ENCODE results near the gene PDE9A.

PDE9A gene

DNA sequence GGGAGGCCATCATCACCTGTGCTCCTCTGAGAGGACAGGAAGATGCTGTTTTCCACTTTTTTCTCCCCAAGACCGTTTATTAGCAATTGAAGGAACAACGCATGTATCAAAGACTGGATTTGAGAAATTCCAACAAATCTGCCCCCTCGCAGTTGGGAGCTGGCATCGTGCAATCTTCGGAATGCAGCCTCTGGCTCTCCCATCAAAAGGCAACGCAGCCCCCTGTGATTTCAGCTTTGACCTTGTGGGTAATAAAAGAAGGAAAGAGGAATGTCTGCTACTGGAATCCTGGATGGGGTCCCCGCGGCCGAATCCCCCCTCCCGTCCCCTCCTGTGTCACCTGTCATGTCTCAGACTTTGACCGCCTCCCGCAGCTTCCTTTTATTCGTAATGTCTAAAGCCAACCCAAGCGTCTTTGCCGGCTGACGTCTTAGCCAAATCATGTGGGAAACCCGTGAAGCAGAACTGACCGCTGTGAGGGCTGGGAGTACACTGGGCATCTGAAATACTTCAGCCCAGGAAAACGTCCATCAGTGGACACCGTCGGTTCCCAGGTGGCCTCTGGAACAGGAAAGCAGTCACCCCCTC, 124.4 kb downstream of the PDE9A start:
- H3K4me3 ChIP-seq (replicated peaks; ENCODE audit: insufficient read depth, low read length) = no peak overlapping the region
- no peak for DNase-seq (ENCODE audit: low read depth in 1 of 2, low spot score in 1 of 2)
- H3K27me3 ChIP-seq (ENCODE audit: insufficient read depth, poor library complexity, severe bottlenecking) = peaks cover 9% of the 10 kb centered on the region
- TF ChIP-seq POLR2AphosphoS5 (IDR thresholded peaks at IDR 0.05; ENCODE audit: low read depth) = no peak
- TF ChIP-seq, protein P1, sequence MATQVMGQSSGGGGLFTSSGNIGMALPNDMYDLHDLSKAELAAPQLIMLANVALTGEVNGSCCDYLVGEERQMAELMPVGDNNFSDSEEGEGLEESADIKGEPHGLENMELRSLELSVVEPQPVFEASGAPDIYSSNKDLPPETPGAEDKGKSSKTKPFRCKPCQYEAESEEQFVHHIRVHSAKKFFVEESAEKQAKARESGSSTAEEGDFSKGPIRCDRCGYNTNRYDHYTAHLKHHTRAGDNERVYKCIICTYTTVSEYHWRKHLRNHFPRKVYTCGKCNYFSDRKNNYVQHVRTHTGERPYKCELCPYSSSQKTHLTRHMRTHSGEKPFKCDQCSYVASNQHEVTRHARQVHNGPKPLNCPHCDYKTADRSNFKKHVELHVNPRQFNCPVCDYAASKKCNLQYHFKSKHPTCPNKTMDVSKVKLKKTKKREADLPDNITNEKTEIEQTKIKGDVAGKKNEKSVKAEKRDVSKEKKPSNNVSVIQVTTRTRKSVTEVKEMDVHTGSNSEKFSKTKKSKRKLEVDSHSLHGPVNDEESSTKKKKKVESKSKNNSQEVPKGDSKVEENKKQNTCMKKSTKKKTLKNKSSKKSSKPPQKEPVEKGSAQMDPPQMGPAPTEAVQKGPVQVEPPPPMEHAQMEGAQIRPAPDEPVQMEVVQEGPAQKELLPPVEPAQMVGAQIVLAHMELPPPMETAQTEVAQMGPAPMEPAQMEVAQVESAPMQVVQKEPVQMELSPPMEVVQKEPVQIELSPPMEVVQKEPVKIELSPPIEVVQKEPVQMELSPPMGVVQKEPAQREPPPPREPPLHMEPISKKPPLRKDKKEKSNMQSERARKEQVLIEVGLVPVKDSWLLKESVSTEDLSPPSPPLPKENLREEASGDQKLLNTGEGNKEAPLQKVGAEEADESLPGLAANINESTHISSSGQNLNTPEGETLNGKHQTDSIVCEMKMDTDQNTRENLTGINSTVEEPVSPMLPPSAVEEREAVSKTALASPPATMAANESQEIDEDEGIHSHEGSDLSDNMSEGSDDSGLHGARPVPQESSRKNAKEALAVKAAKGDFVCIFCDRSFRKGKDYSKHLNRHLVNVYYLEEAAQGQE (IDR thresholded peaks at IDR 0.05; ENCODE audit: insufficient replicate concordance, low read depth) = no peak
- no peak for TF ChIP-seq GABPA (IDR thresholded peaks at IDR 0.05; ENCODE audit: low read depth)
- TF ChIP-seq SPI1 (IDR thresholded peaks at IDR 0.05; ENCODE audit: borderline replicate concordance, low read depth) = no peak
- TF ChIP-seq, protein P2, sequence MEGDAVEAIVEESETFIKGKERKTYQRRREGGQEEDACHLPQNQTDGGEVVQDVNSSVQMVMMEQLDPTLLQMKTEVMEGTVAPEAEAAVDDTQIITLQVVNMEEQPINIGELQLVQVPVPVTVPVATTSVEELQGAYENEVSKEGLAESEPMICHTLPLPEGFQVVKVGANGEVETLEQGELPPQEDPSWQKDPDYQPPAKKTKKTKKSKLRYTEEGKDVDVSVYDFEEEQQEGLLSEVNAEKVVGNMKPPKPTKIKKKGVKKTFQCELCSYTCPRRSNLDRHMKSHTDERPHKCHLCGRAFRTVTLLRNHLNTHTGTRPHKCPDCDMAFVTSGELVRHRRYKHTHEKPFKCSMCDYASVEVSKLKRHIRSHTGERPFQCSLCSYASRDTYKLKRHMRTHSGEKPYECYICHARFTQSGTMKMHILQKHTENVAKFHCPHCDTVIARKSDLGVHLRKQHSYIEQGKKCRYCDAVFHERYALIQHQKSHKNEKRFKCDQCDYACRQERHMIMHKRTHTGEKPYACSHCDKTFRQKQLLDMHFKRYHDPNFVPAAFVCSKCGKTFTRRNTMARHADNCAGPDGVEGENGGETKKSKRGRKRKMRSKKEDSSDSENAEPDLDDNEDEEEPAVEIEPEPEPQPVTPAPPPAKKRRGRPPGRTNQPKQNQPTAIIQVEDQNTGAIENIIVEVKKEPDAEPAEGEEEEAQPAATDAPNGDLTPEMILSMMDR (IDR thresholded peaks at IDR 0.05; ENCODE audit: insufficient read depth, low read length) = no peak
- no peak overlapping the region for H3K27ac ChIP-seq (replicated peaks)

DNA sequence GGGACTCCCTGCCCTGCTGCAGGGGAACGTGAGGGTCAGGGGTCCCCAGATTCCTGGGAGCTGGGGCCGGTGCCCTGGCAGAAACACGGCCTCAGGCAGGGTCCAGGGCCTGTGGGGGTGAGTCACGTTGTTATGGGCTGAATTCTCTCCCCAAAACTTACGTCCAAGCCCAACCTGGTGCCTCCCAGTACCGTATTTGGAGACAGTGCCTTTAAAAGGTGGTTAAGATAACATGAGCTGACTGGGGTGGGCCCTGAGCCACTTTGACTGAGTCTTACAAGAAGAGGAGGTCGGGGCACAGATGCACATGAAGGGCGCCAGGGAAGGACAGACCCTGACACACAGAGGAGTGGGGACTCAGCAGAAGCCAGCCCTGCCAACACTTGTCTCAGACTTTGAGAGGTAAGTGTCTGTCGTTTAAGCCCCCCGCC, 126.0 kb downstream of the PDE9A start:
- no peak overlapping the region for H3K27ac ChIP-seq (replicated peaks)
- H3K27me3 ChIP-seq (ENCODE audit: insufficient read depth, poor library complexity, severe bottlenecking) = peaks cover 9% of the 10 kb centered on the region
- TF ChIP-seq, protein P1 (IDR thresholded peaks at IDR 0.05; ENCODE audit: insufficient replicate concordance, low read depth) = no peak
- no peak for TF ChIP-seq POLR2AphosphoS5 (IDR thresholded peaks at IDR 0.05; ENCODE audit: low read depth)
- DNase-seq (ENCODE audit: low read depth in 1 of 2, low spot score in 1 of 2) = no peak
- no peak overlapping the region for H3K4me3 ChIP-seq (replicated peaks; ENCODE audit: insufficient read depth, low read length)

DNA sequence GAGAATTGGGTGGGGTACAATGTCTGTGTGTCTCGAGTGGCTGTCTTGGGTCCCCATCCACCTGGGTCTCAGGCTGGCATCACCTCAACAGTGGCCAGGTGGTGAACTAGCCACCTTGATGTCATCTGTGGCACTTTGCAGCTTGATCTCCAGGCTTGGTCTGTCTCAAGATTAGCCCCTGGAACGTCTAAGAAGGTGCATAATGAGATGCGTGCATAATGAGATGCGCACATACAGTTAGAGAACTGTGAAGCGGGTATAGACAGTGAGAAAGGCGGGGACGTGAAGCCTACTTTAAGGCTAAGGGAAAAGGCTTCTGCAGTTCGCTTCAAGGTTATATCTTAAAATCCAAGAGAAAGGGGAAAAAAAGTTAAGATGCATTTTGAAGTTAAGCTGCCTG, 127.2 kb downstream of the PDE9A start:
- Histone ChIP-seq H3K27me3 (ENCODE audit: insufficient read depth, poor library complexity, severe bottlenecking) (peaks cover 9% of the 10 kb centered on the region), H3K4me3 (replicated peaks; ENCODE audit: insufficient read depth, low read length) (no peak overlapping the region), H3K27ac (replicated peaks) (no peak overlapping the region)
- DNase-seq (ENCODE audit: low read depth in 1 of 2, low spot score in 1 of 2) = no peak
- TF ChIP-seq, protein P1 (IDR thresholded peaks at IDR 0.05; ENCODE audit: insufficient replicate concordance, low read depth) = no peak
- TF ChIP-seq GABPA (IDR thresholded peaks at IDR 0.05; ENCODE audit: low read depth) = no peak
- TF ChIP-seq SPI1 (IDR thresholded peaks at IDR 0.05; ENCODE audit: borderline replicate concordance, low read depth) = no peak
- TF ChIP-seq POLR2AphosphoS5 (IDR thresholded peaks at IDR 0.05; ENCODE audit: low read depth) = no peak
- TF ChIP-seq, protein P2 (IDR thresholded peaks at IDR 0.05; ENCODE audit: insufficient read depth, low read length) = no peak
